ENCODE data around the gene OR2V2.

Gene OR2V2

DNA sequence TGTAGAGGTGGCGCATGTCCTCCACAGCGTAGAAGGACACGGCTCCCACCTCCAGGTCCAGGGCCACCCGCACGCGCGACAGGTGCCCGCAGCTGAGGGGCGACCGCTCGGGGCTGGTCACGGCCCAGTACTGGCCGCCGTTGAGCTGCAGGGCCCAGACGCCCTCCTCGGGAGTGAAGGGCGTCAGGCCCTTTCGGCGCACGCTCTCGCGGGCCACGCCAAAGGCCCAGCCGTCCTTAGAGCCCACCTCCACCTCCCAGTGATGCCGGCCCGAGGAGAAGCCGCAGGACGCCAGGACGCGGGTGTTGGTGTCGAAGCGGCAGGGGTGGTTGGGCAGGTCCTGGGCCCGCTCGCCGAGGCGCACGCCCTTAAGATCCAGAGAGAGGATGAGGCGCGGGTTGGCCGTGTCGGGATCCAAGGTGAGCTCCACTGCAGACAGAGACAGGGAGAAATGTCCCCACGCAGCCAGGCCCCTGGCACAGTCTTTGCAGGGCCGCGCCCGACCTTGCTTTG lies 47.9 kb downstream of the OR2V2 start:
- H3K9me3 ChIP-seq (ENCODE audit: control extremely low read depth in 1 of 5, control insufficient read depth in 4 of 5, insufficient read depth in 2 of 5, low read depth in 1 of 5, low read length in 4 of 5), result no peaks in the 10 kb centered on the region
- DNase-seq, result no peak
- no peak overlapping the region for H3K27ac ChIP-seq (ENCODE audit: insufficient read depth in 1 of 2, low read depth in 1 of 2, low read length in 2 of 2, poor library complexity in 1 of 2, severe bottlenecking in 2 of 2)
- peaks cover 0 to 22% (median 12%) of the 10 kb centered on the region in 4 experiments for H3K4me1 ChIP-seq (ENCODE audit: control extremely low read depth in 1 of 4, control insufficient read depth in 4 of 4, insufficient read depth in 4 of 4, low read length in 3 of 4)
- ChIA-PET CTCF (interaction anchor here (9.9 kb wide), 1 partner anchor 11 kb away, joined by 105 read pairs; the partner anchor contains the start of gene TRIM7), POLR2A (no interaction called here)
- no peak overlapping the region for H3K4me3 ChIP-seq (ENCODE audit: control insufficient read depth in 1 of 7, extremely low read depth in 1 of 7, insufficient read depth in 4 of 7, low read depth in 2 of 7, low read length in 6 of 7)
- WGBS (ENCODE audit: insufficient coverage), result 95% methylated on average over 38 of the region's 45 CpGs
- peaks cover 0 to 9% (median 0%) of the 10 kb centered on the region in 5 experiments for H3K27me3 ChIP-seq (replicated peaks in 2 of 5; ENCODE audit: control insufficient read depth in 4 of 5, insufficient read depth in 5 of 5, low read length in 4 of 5)
- no peaks in the 10 kb centered on the region for H3K36me3 ChIP-seq (ENCODE audit: control insufficient read depth in 4 of 4, insufficient read depth in 4 of 4, low read length in 3 of 4)

DNA sequence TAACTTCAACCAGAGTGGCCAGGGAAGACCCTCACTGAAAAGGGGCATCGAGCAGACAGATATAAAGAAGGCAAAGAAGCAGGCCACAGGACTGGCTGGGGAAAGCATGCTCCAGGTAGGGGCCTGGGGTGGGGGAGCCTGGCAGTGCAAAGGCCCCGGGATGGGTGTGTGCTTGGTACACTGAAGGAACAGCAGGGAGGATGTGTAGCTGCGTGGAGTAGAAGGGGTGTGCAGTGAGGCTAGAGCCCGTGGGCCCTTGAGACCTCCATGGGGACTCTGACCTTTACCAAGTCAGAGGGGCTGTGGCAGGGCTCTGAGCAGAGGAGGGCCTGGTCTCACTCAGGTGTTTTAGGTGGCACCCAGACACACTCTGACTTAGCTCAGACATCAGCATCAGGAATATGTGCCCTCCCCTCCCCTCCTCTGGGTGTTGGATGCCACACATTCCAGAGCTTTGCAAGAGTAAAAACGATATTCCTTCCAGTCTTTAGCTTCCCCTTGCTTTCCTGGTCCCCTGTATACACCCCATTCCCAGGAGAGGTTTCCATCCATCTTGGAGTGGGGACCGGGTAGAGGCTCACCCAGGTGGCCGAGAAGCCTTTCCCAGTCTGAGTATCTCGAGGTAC lies 50.1 kb downstream of the OR2V2 start:
- Histone ChIP-seq H3K9me3 (ENCODE audit: control extremely low read depth in 1 of 5, control insufficient read depth in 4 of 5, insufficient read depth in 2 of 5, low read depth in 1 of 5, low read length in 4 of 5) (no peaks in the 10 kb centered on the region), H3K4me1 (ENCODE audit: control extremely low read depth in 1 of 4, control insufficient read depth in 4 of 4, insufficient read depth in 4 of 4, low read length in 3 of 4) (peaks cover 0 to 6% (median 3%) of the 10 kb centered on the region in 4 experiments), H3K4me3 (ENCODE audit: control insufficient read depth in 1 of 7, extremely low read depth in 1 of 7, insufficient read depth in 4 of 7, low read depth in 2 of 7, low read length in 6 of 7) (no peak overlapping the region), H3K27ac (ENCODE audit: insufficient read depth in 1 of 2, low read depth in 1 of 2, low read length in 2 of 2, poor library complexity in 1 of 2, severe bottlenecking in 2 of 2) (no peak overlapping the region), H3K27me3 (replicated peaks in 2 of 5; ENCODE audit: control insufficient read depth in 4 of 5, insufficient read depth in 5 of 5, low read length in 4 of 5) (peaks cover 0 to 18% (median 12%) of the 10 kb centered on the region in 5 experiments), H3K36me3 (ENCODE audit: control insufficient read depth in 4 of 4, insufficient read depth in 4 of 4, low read length in 3 of 4) (no peaks in the 10 kb centered on the region)
- whole genome bisulfite sequencing (ENCODE audit: insufficient coverage), result 83% methylated on average over 5 of the region's 8 CpGs
- CTCF ChIA-PET, result interaction anchor here (0.9 to 1.9 kb wide), 4 partner anchors 9 to 11 kb away, joined by 3 to 5 read pairs (median 4); no protein-coding TSS in a partner anchor
- POLR2A ChIA-PET, result no interaction called here
- DNase-seq, result no peak

DNA sequence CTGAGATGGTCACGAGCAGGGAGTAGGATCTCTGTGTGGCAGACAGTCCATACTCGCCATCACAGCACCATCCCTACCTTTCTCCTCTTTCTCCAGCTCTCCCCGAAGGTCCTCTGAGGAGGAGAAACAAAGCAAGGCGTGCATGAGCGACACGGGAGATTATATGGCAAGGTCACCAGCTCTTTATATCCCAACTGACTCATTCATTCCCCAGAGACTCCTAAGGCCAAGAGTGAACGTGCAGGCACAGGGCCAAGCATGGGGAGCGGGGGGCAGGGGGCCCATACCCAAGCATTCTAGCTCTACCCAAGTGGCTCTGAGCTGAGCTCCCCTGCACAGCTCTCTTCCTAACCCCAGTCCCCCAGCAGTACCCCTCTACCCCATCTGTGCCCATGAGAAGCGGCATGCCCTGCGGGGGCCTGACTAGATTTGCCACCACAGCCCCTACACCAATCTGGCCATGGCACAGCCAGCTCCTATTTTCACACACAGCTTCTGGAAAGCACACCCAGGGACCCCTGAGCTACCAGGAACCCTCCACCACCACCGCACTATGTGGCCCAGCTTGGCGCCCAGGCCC lies 50.8 kb downstream of the OR2V2 start:
- no peak for DNase-seq
- H3K27ac ChIP-seq (ENCODE audit: insufficient read depth in 1 of 2, low read depth in 1 of 2, low read length in 2 of 2, poor library complexity in 1 of 2, severe bottlenecking in 2 of 2), result no peak overlapping the region
- 89% methylated on average over 3 of the region's 12 CpGs for WGBS (ENCODE audit: insufficient coverage)
- no peaks in the 10 kb centered on the region for H3K36me3 ChIP-seq (ENCODE audit: control insufficient read depth in 4 of 4, insufficient read depth in 4 of 4, low read length in 3 of 4)
- POLR2A ChIA-PET, result no interaction called here
- no peak overlapping the region for H3K4me3 ChIP-seq (ENCODE audit: control insufficient read depth in 1 of 7, extremely low read depth in 1 of 7, insufficient read depth in 4 of 7, low read depth in 2 of 7, low read length in 6 of 7)
- peaks cover 0 to 1% (median 0%) of the 10 kb centered on the region in 4 experiments for H3K4me1 ChIP-seq (ENCODE audit: control extremely low read depth in 1 of 4, control insufficient read depth in 4 of 4, insufficient read depth in 4 of 4, low read length in 3 of 4)
- no peaks in the 10 kb centered on the region for H3K9me3 ChIP-seq (ENCODE audit: control extremely low read depth in 1 of 5, control insufficient read depth in 4 of 5, insufficient read depth in 2 of 5, low read depth in 1 of 5, low read length in 4 of 5)
- CTCF ChIA-PET, result interaction anchor here (0.9 to 1.9 kb wide), 3 partner anchors 10 to 11 kb away, joined by 3 to 5 read pairs (median 3); no protein-coding TSS in a partner anchor
- H3K27me3 ChIP-seq (replicated peaks in 2 of 5; ENCODE audit: control insufficient read depth in 4 of 5, insufficient read depth in 5 of 5, low read length in 4 of 5), result peaks cover 0 to 23% (median 15%) of the 10 kb centered on the region in 5 experiments

DNA sequence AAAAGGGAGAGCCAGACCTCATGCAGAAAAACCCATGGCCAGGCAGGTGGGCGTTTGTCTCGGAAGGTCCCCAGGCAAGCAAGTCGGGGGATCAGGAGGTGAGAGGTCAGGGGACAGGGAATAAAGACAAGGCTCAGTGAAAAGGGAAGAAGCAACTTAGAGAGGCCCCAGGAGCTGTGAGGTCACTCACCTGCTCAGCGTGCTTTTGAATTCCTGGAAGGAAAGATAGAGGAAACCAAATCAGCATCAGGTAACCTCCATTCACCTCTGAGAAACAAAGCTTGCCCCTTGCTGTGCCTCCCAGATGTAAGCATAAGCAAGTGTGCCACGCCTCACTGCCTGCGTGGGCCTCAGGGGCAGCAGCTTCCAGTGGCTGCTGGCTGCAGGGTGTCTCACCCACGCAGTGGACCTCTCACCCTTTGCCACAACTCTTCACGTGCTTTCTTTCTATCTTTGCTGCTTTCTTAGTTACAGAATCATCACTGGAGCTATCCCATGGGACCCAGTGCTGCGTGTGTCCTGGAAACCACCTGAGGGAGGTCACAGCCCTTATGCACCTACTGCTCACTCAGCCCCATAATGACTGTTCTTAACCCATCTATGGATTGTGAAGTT lies 51.6 kb downstream of the OR2V2 start:
- Histone ChIP-seq H3K4me3 (ENCODE audit: control insufficient read depth in 1 of 7, extremely low read depth in 1 of 7, insufficient read depth in 4 of 7, low read depth in 2 of 7, low read length in 6 of 7) (no peak overlapping the region), H3K27ac (ENCODE audit: insufficient read depth in 1 of 2, low read depth in 1 of 2, low read length in 2 of 2, poor library complexity in 1 of 2, severe bottlenecking in 2 of 2) (no peak overlapping the region), H3K36me3 (ENCODE audit: control insufficient read depth in 4 of 4, insufficient read depth in 4 of 4, low read length in 3 of 4) (no peaks in the 10 kb centered on the region), H3K9me3 (ENCODE audit: control extremely low read depth in 1 of 5, control insufficient read depth in 4 of 5, insufficient read depth in 2 of 5, low read depth in 1 of 5, low read length in 4 of 5) (no peaks in the 10 kb centered on the region), H3K4me1 (ENCODE audit: control extremely low read depth in 1 of 4, control insufficient read depth in 4 of 4, insufficient read depth in 4 of 4, low read length in 3 of 4) (peaks cover 0 to 9% (median 8%) of the 10 kb centered on the region in 4 experiments), H3K27me3 (replicated peaks in 2 of 5; ENCODE audit: control insufficient read depth in 4 of 5, insufficient read depth in 5 of 5, low read length in 4 of 5) (peaks cover 0 to 32% (median 15%) of the 10 kb centered on the region in 5 experiments)
- POLR2A ChIA-PET, result no interaction called here
- CTCF ChIA-PET, result interaction anchor here (0.9 to 1.9 kb wide), 3 partner anchors 9 to 18 kb away, joined by 3 to 5 read pairs (median 3); no protein-coding TSS in a partner anchor
- DNase-seq, result no peak
- WGBS (ENCODE audit: insufficient coverage), result 90% methylated on average over 8 of the region's 9 CpGs

DNA sequence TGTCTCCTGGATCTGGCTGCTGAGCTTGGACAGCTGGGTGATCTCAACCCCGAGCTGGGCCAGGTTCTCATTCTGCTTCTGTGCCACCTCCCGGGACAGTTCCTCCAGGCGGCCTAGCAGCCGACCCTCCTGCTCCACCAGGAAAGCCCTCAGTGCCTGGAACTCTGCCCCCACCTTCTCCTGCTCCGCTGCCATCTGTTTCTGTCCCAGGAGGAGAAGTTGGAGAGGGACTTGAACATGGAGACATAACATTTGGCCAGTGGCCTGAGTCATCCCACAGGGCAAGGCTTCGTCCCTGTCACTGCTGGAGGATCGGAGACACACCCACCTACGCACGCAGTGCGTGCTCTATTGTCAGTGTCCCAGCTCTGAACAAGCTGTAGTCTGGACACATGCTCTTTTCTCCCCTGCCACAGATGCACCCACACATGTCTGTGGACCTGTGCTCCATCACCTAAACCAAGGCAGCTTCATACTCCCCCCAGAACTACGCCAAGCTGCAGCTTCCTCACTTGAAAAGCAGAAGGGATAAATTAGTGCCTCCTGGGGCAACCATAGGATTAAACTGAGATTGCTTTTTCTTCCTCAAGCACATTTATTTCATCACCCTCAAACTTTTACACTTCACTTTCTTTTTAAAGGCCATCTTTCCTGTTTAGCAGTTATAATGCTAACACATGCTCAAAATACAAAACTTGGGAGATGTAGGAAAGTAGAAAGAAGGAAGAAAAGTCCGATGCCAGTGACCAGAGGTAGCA lies 52.7 kb downstream of the OR2V2 start:
- Histone ChIP-seq H3K36me3 (ENCODE audit: control insufficient read depth in 4 of 4, insufficient read depth in 4 of 4, low read length in 3 of 4) (no peaks in the 10 kb centered on the region), H3K4me3 (ENCODE audit: control insufficient read depth in 1 of 7, extremely low read depth in 1 of 7, insufficient read depth in 4 of 7, low read depth in 2 of 7, low read length in 6 of 7) (no peak overlapping the region), H3K4me1 (ENCODE audit: control extremely low read depth in 1 of 4, control insufficient read depth in 4 of 4, insufficient read depth in 4 of 4, low read length in 3 of 4) (peaks cover 0 to 20% (median 18%) of the 10 kb centered on the region in 4 experiments), H3K9me3 (ENCODE audit: control extremely low read depth in 1 of 5, control insufficient read depth in 4 of 5, insufficient read depth in 2 of 5, low read depth in 1 of 5, low read length in 4 of 5) (no peaks in the 10 kb centered on the region), H3K27me3 (replicated peaks in 2 of 5; ENCODE audit: control insufficient read depth in 4 of 5, insufficient read depth in 5 of 5, low read length in 4 of 5) (peaks cover 0 to 42% (median 16%) of the 10 kb centered on the region in 5 experiments), H3K27ac (ENCODE audit: insufficient read depth in 1 of 2, low read depth in 1 of 2, low read length in 2 of 2, poor library complexity in 1 of 2, severe bottlenecking in 2 of 2) (no peak overlapping the region)
- ChIA-PET POLR2A (no interaction called here), CTCF (interaction anchor here (0.9 to 1.2 kb wide), 4 partner anchors 8 to 17 kb away, joined by 3 to 4 read pairs (median 4); no protein-coding TSS in a partner anchor)
- 88% methylated on average over 5 of the region's 12 CpGs for WGBS (ENCODE audit: insufficient coverage)
- DNase-seq, result no peak

DNA sequence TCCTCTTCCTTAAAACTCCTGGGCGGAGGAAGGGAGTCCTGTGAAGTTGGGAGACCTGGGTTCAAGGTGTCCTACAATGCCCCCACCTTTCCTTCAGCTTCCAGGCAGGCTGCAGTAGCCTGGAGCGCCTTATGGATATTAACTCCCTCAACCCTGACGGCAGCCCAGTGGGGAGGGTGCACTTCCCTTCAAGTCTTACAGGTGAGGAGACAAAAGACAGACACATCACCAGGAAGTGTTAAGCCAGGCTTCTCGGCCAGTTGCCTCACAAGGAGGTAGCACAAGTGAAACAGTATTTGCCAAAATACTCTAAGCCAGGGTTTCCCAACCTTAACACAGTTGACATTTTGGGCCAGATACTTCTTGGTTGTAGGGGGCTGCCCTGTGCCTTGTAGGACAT lies 53.4 kb downstream of the OR2V2 start:
- Histone ChIP-seq H3K4me1 (ENCODE audit: control extremely low read depth in 1 of 4, control insufficient read depth in 4 of 4, insufficient read depth in 4 of 4, low read length in 3 of 4) (peaks cover 1 to 27% (median 26%) of the 10 kb centered on the region in 4 experiments), H3K36me3 (ENCODE audit: control insufficient read depth in 4 of 4, insufficient read depth in 4 of 4, low read length in 3 of 4) (no peaks in the 10 kb centered on the region), H3K27me3 (replicated peaks in 2 of 5; ENCODE audit: control insufficient read depth in 4 of 5, insufficient read depth in 5 of 5, low read length in 4 of 5) (peaks cover 0 to 50% (median 18%) of the 10 kb centered on the region in 5 experiments), H3K9me3 (ENCODE audit: control extremely low read depth in 1 of 5, control insufficient read depth in 4 of 5, insufficient read depth in 2 of 5, low read depth in 1 of 5, low read length in 4 of 5) (no peaks in the 10 kb centered on the region), H3K27ac (ENCODE audit: insufficient read depth in 1 of 2, low read depth in 1 of 2, low read length in 2 of 2, poor library complexity in 1 of 2, severe bottlenecking in 2 of 2) (no peak overlapping the region), H3K4me3 (ENCODE audit: control insufficient read depth in 1 of 7, extremely low read depth in 1 of 7, insufficient read depth in 4 of 7, low read depth in 2 of 7, low read length in 6 of 7) (no peak overlapping the region)
- DNase-seq, result no peak
- ChIA-PET CTCF (interaction anchor here (1.0 to 1.2 kb wide), 3 partner anchors 9 to 12 kb away, joined by 3 to 4 read pairs (median 4); no protein-coding TSS in a partner anchor), POLR2A (no interaction called here)
- 75% methylated on average over 2 of the region's 4 CpGs for WGBS (ENCODE audit: insufficient coverage)
